ENCODE results near the gene KRT13.

Gene KRT13

DNA sequence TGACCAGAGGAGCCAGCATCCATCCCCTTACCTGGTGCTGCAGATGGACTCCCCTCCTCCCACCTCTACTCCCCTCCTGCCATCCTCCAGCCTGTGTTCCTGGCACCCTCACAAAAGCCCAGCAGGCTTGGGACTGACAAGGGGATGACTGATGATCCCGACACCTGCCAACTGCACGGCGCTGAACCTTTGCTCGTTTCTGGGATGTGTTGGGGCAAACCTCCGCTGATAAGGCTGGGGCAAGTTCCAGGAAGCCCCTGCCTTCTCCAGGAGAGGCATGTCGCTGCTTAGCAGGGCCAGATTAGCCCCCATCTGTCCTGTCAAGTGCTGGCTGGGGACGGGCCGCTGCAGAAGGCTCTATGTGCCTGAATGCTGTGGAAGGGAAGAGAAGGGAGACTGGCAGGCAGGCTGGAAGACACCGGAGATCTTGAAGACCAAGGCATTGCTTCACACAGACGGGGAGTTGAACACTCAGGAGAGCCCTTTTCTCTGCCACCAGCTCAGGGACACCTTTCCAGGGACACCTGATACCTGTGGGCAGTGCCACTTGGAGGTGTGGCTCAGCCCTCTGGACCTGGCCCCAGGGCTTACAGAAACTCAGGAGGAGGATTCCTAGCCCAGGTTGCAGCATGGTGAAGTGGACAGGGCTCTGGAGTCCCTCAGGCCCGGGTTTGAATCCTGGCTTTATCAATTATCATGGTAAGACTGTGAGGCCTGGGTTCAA, 14.3 kb upstream of the KRT13 start:
- no peak for TF ChIP-seq CTCF (IDR thresholded peaks at IDR 0.05; ENCODE audit: low read depth, low read length)
- H3K4me3 ChIP-seq (replicated peaks in 1 of 2; ENCODE audit: low read depth in 2 of 2, low read length in 2 of 2), result no peak overlapping the region
- DNase-seq (ENCODE audit: low read depth in 2 of 2), result no peak

DNA sequence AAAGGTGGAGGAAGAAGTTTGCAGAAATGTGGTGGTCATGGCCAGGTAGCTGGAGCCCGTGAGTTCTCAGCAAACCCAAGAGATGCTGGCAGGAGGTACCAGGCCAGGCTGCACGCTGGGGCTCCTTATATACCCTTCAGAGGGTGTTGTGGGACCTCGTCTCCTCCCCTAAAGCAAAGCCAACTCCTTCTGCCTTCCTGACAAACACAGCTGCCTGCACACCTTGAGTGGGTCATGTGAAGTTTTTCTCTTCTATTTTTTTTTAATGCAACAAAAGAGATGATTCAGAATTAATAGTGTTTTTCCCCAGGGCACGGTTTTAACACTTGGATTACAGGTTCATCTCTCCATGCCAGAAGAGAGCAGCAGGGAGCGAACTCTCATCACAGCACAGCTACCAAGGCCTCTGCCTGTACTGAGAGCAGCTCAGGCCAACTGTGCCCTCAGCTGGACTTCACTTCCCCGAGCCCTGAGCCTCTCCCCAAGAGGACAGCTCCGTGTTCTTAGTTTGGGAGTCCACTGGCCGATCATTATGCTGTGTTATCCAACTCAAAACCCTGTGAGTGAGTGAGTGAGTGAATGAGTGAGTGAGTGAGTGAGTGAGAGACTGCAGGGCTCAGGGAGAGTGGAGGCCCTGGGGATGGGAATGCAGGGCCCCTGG, 13.5 kb upstream of the KRT13 start, which contains the start of gene KRT15:
Gene KRT15 (minus strand): TSS at position 102 of the 661 bp plus-strand sequence. CDS start 63 bp downstream, at position 39.
- no peak within 1 kb of the TSS for H3K4me3 ChIP-seq (replicated peaks in 1 of 2; ENCODE audit: low read depth in 2 of 2, low read length in 2 of 2)
- DNase-seq (ENCODE audit: low read depth in 2 of 2), result peak; percentile 24 to 35
- TF ChIP-seq CTCF (IDR thresholded peaks at IDR 0.05; ENCODE audit: low read depth, low read length), result no peak

- H3K4me3 ChIP-seq (replicated peaks in 1 of 2; ENCODE audit: low read depth in 2 of 2, low read length in 2 of 2), result no peak overlapping the region
- no peak for TF ChIP-seq CTCF (IDR thresholded peaks at IDR 0.05; ENCODE audit: low read depth, low read length)
- no peak for DNase-seq (ENCODE audit: low read depth in 2 of 2)
Observed at GRCh38 chr17:41518031-41518430, 12.6 kb upstream of the KRT13 start.

DNA sequence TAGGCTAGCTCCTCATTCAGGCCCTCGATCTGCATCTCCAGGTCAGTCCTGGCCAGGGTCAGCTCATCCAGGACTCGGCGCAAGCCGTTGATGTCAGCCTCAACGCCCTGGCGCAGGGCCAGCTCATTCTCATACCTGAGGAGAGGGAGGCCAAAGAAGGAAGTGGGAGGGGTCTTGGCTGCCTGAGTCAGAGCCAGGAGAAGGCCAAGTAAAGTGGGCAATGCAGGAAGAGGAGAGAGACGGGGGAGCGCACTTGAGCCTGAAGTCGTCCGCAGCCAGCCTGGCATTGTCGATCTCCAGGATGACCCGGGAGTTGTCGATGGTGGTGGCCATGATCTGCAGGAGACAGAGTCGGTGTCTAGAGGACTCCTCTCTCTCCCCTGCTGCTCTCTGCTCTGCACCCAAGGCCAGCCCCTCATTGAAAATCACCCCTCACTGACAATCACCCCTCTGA, 11.4 kb upstream of the KRT13 start:
- H3K4me3 ChIP-seq (replicated peaks in 1 of 2; ENCODE audit: low read depth in 2 of 2, low read length in 2 of 2), result no peak overlapping the region
- no peak for DNase-seq (ENCODE audit: low read depth in 2 of 2)
- TF ChIP-seq CTCF (IDR thresholded peaks at IDR 0.05; ENCODE audit: low read depth, low read length), result no peak

DNA sequence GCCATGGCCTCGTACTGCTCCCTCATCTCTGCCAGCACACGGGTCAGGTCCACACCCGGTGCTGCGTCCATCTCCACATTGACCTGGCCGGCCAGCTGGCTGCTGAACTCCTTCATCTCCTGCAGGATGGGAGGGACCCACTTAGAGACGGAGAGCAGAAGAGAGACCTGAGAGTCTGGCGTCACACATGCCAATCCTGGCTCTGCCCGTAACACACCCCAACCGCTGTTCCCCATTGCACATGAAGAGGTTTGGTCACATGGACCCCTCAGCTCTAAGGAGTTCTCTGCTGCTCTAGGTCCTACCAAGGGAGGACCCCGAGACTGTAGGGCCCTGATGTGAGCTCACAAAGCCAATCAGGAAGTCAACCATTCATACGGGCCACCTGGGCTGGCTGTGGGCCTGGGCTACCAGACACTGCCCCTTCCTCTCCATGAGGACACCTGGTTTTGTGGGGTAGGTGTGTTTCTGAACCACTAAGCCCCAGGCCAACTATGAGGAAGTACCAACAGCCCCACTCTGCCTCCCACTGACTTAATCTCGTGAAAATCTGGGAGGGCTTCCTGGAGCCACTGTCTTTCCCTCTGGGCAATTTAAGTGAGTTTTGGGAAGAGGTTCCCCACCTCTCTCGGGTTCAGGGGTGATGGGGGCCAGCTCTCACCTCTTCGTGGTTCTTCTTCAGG, 10.9 kb upstream of the KRT13 start:
- no peak overlapping the region for H3K4me3 ChIP-seq (replicated peaks in 1 of 2; ENCODE audit: low read depth in 2 of 2, low read length in 2 of 2)
- TF ChIP-seq CTCF (IDR thresholded peaks at IDR 0.05; ENCODE audit: low read depth, low read length), result no peak
- no peak for DNase-seq (ENCODE audit: low read depth in 2 of 2)

- no peak for TF ChIP-seq CTCF (IDR thresholded peaks at IDR 0.05; ENCODE audit: low read depth, low read length)
- H3K4me3 ChIP-seq (replicated peaks in 1 of 2; ENCODE audit: low read depth in 2 of 2, low read length in 2 of 2), result no peak overlapping the region
- DNase-seq (ENCODE audit: low read depth in 2 of 2), result no peak
Observed at GRCh38 chr17:41513168-41513547, 7.7 kb upstream of the KRT13 start.
